Measurements from ENCODE around the gene FIBCD1.

DNA sequence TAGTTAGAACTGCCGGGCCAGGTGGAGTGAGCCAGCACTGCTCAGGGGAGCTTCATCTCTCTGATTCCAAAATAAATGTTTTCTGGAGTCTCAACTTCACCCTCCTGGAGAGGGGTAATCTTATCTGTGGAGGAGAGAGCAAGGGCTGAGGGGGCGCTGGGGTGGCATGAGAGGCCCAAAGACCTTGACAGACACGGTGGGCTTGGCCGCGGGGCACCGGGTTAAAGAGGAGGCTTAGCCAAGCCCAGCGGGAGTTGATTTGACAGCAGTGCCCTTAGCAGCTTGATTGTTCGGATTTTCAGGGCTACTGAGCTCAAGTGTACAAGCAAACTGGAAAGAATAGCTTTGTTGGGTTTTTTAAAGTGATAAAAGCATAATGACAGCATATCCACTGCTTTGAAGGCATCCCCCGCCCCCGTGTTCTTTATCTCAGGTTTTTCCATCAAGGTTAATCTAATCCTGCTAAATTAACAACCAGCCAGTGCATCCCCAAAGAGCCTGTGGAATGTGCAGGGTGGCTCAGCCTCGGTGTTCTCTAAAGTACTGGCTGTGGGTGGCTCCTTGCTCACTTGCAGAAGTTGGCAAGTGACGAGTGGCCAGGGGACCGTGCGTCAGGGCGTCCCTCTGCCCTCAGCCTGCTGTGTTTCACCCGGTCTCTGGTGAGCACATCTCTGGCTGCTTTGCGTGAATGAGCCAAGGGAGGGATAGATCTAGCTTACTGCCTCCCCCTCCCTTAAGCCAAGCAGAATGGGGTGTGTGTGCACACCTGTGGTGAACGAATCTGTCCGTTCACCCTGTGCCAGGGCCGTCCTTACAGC is 48.0 kb downstream of the FIBCD1 start:
- no peak for TF ChIP-seq CTCF (conservative IDR thresholded peaks at IDR 0.05)
- no peak for TF ChIP-seq ZFX (IDR thresholded peaks at IDR 0.05)

All from C4-2B (cell line).